Retinal pigment epithelial cell (primary cell): ENCODE measurements around the gene HNRNPF.
A peak's percentile ranks its signal among the peaks of the same experiment; 100 is the strongest.

Source experiments
- DNase-seq: peaks from one replicate; pipeline ENCODE4 v3.0.0-alpha.2; 2010; ENCODE audit warnings: low read depth
- H3K4me3 ChIP-seq: 2 replicates; pipeline ENCODE4 v1.5.1; 2011; ENCODE audit warnings: mild to moderate bottlenecking, low read length, control low read depth, moderate library complexity
- TF ChIP-seq, protein P1 (sequence below): conservative IDR thresholded peaks from 2 replicates; pipeline ENCODE4 v1.5.1; 2011; ENCODE audit warnings: low read depth, low read length, control low read depth, inconsistent platforms

HNRNPF gene

GRCh38 chr10:43361547-43362190 is 47.3 kb downstream of the HNRNPF start:
- TF ChIP-seq, protein P1, sequence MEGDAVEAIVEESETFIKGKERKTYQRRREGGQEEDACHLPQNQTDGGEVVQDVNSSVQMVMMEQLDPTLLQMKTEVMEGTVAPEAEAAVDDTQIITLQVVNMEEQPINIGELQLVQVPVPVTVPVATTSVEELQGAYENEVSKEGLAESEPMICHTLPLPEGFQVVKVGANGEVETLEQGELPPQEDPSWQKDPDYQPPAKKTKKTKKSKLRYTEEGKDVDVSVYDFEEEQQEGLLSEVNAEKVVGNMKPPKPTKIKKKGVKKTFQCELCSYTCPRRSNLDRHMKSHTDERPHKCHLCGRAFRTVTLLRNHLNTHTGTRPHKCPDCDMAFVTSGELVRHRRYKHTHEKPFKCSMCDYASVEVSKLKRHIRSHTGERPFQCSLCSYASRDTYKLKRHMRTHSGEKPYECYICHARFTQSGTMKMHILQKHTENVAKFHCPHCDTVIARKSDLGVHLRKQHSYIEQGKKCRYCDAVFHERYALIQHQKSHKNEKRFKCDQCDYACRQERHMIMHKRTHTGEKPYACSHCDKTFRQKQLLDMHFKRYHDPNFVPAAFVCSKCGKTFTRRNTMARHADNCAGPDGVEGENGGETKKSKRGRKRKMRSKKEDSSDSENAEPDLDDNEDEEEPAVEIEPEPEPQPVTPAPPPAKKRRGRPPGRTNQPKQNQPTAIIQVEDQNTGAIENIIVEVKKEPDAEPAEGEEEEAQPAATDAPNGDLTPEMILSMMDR, result no peak
- DNase-seq, result no peak
- H3K4me3 ChIP-seq, result peak overlapping the region; percentile 70

GRCh38 chr10:43360086-43360485 is 48.9 kb downstream of the HNRNPF start:
- TF ChIP-seq, protein P1, result no peak

DNA sequence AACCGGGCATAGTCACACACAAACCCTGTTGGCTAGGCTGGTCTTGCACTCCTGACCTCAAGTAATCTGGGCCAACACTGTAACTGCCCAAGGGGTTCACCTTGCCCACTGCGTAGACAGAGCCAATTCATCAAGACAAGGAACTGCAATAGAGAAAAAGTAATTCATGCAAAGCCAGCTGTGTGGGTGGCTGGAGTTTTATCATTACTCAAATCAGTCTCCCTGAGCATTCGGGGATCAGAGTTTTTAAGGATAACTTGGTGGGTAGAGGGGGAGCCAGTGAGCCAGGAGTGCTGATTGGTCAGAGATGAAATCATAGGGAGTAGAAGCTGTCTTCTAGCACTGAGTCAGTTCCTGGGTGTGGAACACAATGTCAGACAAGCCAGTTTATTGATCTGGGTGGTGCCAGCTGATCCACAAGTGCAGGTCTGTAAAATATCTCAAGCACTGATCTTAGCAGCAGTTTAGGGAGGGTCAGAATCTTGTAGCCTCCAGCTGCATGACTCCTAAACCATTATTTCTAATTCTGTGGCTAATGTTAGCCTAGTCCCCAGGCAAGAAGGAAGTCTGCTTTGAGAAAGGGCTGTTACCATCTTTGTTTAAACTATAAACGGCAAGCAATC is 53.1 kb downstream of the HNRNPF start:
- no peak for DNase-seq
- TF ChIP-seq, protein P1, result no peak
- no peak overlapping the region for H3K4me3 ChIP-seq

More at GRCh38 chr10:43360086-43360485, 48.9 kb downstream of the HNRNPF start:
- H3K4me3 ChIP-seq, result no peak overlapping the region
- no peak for DNase-seq

DNA sequence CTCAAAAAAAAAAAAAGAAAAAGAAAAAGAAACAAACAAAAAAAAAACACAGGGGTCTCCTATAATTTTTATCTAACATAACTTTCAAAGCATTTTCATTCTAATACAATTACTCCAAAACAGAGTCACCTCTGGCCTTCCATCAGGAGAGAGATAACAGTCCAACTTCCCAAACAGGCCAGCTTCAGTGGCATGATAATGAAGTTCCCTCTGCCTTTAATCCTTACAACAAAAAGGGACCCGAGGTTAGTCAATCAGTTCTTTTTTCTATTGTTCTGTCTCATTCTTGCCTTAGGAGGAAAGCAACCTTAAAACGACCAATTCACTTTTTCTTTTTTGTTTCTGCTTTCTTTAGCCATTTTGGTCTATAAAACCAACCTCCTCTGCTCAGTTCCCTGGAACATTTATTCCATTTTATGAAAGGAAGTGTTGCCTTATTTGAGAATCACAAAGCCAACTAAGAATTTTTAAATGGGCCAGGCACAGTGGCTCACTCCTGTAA is 54.1 kb downstream of the HNRNPF start:
- no peak for DNase-seq
- H3K4me3 ChIP-seq, result no peak overlapping the region
- TF ChIP-seq, protein P1, result no peak

DNA sequence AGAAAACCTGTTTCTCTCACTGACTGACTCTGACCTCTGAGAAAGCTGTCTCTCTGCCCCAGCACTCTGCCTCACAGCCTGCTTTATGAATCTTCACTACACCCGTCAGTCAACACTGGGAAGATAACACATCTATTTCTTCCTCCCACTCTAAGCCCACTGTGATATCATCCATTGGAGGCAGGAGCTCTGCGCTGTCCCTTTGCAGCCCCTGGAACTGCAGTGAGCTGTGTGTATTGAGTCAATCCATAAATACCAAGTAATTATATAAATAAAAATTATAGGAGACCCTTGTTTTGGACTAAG is 54.7 kb downstream of the HNRNPF start:
- TF ChIP-seq, protein P1, result no peak
- no peak for DNase-seq
- no peak overlapping the region for H3K4me3 ChIP-seq

- no peak for DNase-seq
- no peak overlapping the region for H3K4me3 ChIP-seq
- TF ChIP-seq, protein P1, result no peak
These were observed 55.3 kb downstream of the HNRNPF start for GRCh38 chr10:43353495-43354329.

DNA sequence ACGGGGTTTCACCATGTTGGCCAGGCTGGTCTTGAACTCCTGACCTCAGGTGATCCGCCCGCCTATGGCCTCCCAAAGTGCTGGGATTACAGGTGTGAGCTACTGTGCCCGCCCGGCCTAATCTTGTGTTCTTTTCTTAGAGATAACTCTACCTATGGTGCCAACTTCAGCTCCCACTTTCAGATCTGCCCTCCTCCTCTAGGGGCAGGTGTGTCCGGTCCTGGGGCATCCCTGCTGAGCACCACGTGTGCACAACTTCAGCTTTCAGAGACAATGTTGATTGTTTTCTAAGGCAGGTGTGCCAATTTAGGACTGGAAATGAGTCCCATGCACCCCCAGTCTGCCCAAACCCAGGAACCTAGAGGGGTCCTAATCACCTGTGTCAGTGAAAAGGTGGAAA is 56.0 kb downstream of the HNRNPF start:
- no peak overlapping the region for H3K4me3 ChIP-seq
- no peak for DNase-seq
- TF ChIP-seq, protein P1, result no peak
